GM12873 (cell line): ENCODE measurements around the gene GPR171.

Source experiments
- TF ChIP-seq, protein P1 (sequence below): IDR thresholded peaks from 2 replicates; pipeline ENCODE4 v1.5.1; 2012; ENCODE audit warnings: low read depth, mild to moderate bottlenecking, moderate library complexity, low read length, control low read depth; ENCODE audit not compliant: insufficient read depth; ENCODE audit errors: missing control alignments

GPR171 gene

DNA sequence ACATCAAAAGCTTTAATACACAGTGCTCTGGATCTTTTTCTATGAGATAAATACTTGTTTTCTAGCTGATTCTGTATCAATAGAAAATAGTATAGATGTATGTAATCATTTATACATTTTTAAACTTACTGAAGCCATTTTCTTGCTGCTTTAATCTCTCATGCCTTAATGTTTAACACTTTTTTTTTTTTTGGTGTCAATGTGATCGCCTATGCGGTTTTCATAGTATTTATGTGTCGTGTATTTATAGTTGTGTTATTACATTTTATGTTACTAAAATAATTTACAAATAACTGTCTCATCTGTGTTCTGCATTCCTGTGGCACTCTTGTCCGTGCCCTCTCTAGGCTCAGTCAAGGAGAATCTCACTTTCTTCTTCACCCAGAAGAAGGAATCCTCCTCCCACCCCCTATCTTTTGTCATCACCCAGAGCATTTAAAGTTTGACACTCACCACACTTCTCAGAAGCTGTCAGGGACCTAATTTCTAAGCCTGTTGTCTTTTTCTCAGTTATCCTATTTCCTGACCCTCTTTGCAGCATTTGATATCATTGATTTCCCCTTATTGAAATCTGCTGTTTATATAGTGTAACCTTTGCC, 21.4 kb upstream of the GPR171 start:
- TF ChIP-seq, protein P1, sequence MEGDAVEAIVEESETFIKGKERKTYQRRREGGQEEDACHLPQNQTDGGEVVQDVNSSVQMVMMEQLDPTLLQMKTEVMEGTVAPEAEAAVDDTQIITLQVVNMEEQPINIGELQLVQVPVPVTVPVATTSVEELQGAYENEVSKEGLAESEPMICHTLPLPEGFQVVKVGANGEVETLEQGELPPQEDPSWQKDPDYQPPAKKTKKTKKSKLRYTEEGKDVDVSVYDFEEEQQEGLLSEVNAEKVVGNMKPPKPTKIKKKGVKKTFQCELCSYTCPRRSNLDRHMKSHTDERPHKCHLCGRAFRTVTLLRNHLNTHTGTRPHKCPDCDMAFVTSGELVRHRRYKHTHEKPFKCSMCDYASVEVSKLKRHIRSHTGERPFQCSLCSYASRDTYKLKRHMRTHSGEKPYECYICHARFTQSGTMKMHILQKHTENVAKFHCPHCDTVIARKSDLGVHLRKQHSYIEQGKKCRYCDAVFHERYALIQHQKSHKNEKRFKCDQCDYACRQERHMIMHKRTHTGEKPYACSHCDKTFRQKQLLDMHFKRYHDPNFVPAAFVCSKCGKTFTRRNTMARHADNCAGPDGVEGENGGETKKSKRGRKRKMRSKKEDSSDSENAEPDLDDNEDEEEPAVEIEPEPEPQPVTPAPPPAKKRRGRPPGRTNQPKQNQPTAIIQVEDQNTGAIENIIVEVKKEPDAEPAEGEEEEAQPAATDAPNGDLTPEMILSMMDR = no peak

DNA sequence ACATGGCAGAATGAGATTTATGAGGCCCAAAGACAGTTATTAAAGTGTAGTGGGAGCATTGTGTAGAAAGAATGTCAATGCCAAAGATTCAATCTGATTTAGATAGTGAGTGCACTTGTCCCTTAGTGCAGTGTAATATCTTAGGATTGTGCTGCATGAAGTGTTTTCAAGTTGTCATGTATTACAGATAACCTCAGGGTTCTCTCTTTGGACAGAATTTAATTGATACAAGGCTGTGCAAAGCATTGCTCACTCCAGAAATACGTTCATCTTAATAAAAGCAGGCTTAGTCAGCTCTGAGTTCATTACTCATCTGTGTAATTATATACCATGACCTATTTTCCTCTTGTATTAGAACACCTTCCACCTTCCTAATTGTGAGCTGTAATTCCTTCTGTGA, 16.0 kb upstream of the GPR171 start:
- TF ChIP-seq, protein P1 = no peak

DNA sequence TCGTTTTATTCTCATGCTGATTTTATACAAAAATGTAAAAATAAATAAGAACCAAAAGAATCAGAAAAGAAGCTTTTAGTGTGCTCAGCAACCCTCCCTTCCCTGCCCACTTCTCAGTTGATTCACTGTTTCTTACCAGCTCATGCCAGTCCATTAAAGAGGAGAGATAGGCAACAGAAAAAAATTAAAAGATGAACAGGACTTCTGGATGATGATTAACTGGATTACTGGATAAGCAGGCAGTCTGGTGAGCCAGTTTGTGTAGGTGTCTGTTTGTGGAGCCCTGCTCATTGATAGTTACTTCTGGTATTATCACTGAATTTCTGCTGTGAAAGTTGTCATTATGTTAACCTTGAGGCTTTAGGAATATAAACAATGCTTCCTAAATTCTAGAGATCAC, 15.1 kb upstream of the GPR171 start:
- TF ChIP-seq, protein P1 = no peak

DNA sequence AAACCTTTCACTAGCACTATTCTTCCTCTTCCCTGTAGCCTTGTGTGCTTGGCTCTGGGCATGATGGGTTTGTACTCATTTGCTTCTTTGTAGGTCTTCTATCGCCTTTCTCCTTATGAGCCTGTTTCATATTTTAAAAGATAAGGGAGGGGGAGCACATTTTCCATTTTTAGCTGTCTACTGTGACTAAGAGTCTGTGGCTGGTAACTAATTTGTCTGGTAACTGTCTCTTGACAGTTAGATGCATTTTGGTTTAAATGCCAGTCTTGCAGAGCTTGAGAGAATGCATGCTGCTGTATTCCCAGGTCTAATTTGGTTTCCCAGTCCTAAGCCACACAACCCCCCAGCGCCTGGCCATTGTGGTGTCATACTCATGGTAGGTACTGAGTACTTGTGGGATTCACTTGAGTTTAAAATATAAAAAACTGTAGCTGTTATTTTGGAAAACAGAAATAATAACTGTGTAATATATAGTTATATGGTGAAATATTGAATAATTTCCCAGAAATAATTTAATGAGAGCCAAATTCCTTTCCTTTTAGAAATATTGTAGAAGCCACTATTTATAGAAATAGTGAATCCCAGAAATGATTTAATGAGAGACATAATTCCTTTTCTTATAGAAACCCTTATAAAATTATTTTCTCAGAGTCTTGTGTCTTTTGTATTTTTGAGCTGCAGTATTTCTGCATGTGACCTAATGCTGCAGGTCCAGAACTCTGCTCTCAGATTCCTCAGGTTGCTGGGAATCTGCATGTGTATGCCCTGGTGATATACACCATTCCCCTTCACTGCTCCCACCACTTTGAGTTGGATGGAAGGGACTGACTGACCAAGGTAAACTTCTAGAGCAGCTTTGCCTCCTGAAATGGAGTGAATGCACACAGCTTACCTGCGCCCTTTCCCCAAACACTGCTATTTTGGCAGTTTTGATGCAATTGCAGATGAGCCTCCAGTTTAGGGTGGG, 13.9 kb upstream of the GPR171 start:
- TF ChIP-seq, protein P1 = no peak

DNA sequence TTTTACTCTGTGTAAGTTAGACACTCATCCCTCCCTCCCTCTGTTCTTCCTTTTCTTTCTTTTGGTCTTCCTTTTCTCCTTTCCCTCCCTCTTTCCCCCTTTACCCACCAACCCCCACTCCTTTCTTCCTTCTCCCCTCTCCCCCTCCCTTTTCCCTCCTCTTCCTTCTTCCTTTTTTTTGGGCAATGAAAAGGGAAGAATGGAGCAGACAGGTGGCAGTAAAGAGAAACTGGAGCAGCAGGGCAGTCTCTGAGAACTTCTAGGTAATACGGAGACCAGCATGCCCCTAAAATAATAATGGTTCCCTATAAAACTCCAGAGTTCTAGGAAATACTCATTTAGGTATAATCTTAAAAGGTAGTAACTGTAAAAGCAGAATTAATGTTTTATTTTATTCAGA, 11.4 kb upstream of the GPR171 start:
- TF ChIP-seq, protein P1 = no peak

DNA sequence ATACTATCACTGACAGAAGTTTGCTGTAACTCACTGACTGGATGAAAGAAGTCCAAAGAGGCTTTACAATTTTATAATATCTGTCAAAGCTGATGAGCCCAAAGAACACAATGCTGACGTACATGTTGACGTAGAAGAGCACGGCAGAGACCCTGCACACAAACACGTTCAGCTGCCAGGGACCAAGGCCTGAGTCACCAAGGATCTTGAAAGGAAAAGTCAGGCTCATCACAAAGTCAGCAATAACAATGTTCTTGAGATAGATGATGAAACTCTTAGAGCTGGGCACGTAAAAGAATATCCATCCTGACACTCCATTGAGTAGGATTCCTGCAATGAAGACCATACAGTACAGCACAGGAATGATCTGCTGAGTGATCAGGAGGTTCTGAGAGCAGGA, 10.9 kb upstream of the GPR171 start:
- TF ChIP-seq, protein P1 = no peak

DNA sequence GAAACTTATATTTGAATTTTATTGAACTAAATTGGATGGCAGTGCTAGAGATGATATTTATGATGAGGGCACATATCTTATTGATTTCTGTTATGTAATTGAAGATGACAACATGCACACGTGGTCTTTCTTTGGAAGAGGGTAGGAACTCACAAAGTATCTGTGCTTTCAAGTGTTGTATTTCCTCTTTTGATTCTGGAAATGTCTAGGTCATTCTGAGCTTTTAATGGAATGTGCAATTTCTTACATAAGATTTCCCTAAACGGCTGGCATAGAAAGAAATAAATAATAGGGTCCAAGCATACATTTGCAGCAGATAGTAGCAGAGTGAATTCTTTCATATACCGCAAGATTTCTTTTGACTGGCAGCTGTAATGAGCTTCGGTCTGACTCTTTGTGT, 10.1 kb upstream of the GPR171 start:
- TF ChIP-seq, protein P1 = no peak
